Measurements from ENCODE around the gene QRFP.
"Not testable (repeated sequence)": the region's sequence is repeated elsewhere in the genome, so short reads cannot be mapped to it uniquely, and the experiment has no call there.

The QRFP gene

DNA sequence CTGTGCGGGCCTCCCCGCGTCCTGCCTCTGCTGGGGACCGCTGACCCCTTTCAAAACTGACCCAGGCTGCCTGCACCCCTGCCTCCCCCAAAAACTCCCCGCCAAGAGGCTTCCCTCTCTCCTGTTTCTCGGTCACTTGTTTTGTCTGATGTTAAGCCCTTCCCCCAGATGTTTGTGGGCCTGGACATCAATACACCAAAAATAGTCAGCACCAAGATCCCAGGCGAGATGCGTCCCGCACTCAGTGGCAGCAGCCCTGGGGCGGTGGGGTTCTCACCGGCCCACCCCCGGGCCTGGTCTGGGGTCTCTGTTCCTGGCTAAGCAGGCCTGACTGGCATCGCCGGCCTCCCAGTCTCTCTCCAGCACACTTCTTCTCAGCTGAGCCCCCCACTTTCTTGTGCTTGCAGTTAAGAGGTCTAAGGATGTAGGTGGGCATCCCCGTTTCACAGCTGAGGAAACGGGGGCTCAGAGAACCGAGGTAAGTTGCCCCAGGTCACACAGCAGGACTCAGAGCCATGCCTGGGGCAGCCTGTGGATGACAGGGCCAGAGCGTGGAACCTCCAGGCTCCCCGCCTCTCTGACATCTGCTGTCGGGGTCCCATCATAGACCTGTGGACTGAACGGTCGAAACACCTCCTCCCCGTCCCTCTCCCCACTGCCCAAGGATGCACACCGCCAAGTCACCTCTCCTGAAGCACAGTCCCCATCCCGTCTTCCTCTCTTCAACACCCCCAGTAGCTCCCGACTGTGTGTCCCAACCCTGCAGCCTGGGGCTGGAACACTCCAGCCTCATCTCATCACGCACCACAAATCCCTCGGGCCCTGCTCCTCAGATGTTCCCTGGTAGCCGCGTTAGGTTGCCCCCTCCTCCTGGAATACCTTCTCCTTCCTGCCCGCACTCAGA is 25.6 kb upstream of the QRFP start:
- DNase-seq (ENCODE audit: extremely low spot score, insufficient read length, low read depth) (no peak), FAIRE-seq (no peak)

GRCh38 chr9:130921300-130921988 is 24.8 kb upstream of the QRFP start:
- FAIRE-seq (no peak), DNase-seq (ENCODE audit: extremely low spot score, insufficient read length, low read depth) (no peak)

- DNase-seq (ENCODE audit: extremely low spot score, insufficient read length, low read depth) (no peak), FAIRE-seq (no peak)
Observed at GRCh38 chr9:130920762-130921299, 24.2 kb upstream of the QRFP start.

DNA sequence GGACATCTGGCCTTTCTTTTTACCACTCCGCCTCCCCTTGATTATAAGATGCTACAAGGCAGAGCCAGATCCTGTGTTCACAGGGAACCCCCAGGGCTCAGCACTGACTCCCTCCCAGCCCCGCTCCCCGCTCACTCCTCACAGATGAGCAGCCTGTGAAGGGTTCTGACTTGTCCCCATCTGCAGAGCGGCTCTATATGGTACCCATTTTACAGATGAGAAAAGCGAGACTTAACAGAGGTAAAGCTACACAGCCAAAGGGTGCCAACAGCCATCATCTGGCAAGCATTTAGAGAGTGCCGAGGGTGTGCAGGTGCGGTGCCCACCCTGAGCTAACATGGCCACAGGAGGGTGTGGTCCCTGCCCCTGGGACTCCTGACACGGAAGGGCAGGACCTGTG is 23.6 kb upstream of the QRFP start:
- FAIRE-seq (no peak), DNase-seq (ENCODE audit: extremely low spot score, insufficient read length, low read depth) (no peak)

GRCh38 chr9:130919559-130920145 is 23.0 kb upstream of the QRFP start:
- FAIRE-seq (no peak), DNase-seq (ENCODE audit: extremely low spot score, insufficient read length, low read depth) (no peak)

DNA sequence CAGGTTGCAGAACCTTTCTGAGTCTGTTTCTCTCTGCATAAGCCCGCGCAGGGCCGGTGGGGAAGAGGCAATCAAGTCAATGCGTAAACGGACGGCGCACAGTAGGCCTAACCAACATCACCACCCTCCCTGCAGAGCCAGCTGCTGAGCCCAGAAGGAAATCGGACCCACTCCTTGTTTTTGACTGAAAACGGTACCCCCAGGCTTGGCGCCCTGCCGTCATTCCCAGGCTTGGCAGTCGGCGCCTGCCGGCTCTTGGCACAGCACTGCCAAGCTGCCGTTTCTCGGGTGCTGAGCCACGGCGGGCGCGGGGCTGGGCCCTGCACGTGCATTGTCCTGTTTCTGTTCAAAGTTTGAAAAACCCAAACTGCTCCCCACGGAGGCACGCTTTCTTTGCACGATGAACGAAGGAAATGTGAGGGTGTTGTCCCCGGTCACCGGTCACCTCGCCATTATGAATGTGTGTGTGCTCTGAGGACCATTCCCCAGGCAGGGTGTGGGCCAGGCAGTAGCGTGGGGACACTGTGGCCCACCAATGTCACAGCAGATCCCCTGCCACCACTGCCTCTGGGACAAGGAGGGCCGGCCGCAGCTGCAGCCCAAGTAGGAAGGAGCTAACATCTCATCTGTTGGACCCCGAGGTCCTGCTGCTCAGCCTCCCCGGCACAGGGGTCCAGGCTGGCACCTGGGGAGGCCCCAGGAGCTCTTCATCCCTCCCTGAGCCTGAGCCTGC is 22.4 kb upstream of the QRFP start:
- DNase-seq (ENCODE audit: extremely low spot score, insufficient read length, low read depth) (no peak), FAIRE-seq (no peak)

DNA sequence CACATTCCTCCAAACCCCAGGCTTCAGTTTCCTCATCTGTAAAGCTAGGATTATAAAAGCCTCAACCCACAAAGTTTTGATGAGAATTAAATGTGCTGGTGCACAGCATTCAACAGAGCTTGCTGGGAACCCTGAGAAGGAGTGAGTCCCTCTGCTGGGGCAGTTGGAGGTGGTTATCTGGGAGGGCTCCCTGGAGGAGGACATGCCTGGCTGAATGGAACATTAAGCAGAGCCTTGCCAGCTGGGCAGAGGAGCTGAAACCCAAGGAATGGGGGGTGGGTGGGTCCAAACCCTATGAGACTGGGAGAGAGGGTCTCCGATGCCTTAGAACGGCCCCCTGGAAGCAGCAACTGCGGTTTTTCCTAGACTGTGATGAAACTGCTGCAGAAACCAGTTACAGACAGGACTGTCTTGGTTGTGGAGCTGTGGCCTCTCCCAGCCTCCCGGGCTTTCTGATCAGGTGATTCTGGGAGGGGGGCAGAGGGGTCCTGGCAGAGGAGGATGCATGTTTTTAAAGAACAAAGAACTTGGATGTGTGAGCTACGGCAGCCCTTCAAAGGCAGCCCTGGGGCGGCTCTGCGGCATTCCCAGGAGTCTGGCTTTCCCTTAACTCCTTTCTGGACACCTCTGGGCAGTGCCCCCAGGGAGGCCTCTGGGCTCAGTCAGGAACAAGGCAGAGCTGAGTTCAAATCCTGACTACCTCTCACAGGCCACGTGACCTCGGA is 21.7 kb upstream of the QRFP start:
- DNase-seq (ENCODE audit: extremely low spot score, insufficient read length, low read depth) (no peak), FAIRE-seq (no peak)

- DNase-seq (ENCODE audit: extremely low spot score, insufficient read length, low read depth) (no peak), FAIRE-seq (no peak)
Observed at GRCh38 chr9:130917168-130917960, 20.8 kb upstream of the QRFP start.

DNA sequence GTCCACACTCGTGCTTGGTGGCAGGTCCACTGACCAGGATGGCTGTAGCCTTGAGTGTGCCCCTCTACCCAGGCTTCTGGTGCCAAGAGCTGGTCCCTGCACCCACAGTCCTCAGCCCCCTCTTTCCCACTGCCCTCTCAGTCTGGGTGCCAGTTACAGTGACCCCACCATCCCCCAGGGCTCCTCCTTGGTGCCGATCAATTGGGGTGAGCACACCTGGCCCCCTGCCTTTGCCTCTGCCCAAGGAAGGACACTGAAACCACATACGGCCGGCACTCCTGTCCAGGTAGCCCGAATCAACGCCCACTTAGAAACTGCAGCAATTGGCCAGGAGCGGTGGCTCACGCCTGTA is 18.5 kb upstream of the QRFP start:
- FAIRE-seq = no peak
- no peak for DNase-seq (ENCODE audit: extremely low spot score, insufficient read length, low read depth)

GRCh38 chr9:130914417-130915095 is 17.9 kb upstream of the QRFP start:
- DNase-seq (ENCODE audit: extremely low spot score, insufficient read length, low read depth) (no peak), FAIRE-seq (no peak)

DNA sequence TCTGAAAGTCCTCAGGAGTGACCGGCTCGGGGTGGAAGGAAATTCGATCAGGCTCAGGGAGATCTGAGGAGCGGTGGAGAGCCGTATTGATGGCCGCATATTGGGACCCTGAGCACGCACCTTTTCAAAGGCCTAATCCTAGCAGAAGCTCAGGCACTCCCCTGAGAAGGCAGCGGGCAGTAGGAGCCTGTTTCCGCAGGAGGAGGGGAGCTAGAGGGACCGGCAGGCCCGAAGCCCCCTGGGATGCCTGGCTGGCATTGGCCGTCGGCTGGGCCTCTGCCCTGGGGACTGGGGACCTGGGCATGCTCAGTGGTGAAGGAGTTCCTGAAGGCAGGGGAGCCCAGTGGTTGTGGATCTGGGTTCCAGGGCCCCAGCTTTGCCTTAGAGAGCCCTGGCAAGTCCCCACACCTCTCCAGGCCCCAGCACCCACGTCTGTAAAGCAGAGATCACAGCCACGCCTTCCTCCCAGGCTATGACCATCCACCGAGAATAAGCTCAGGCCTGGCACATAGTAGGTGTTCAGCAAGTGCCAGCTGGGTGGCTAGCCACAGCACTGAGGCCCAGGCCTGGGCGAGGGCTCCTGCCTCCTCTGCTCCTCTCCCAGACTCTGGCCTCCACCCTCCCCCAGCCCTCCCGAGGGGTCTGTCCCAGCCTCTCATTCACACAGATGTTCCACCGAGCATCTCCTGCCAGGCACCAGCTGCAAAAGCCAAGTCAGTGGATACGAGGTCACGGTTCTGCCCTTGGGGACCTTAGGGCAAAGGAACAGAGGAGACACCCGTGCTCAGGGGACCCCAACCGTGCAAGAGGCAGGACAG is 17.2 kb upstream of the QRFP start:
- no peak for FAIRE-seq
- no peak for DNase-seq (ENCODE audit: extremely low spot score, insufficient read length, low read depth)

DNA sequence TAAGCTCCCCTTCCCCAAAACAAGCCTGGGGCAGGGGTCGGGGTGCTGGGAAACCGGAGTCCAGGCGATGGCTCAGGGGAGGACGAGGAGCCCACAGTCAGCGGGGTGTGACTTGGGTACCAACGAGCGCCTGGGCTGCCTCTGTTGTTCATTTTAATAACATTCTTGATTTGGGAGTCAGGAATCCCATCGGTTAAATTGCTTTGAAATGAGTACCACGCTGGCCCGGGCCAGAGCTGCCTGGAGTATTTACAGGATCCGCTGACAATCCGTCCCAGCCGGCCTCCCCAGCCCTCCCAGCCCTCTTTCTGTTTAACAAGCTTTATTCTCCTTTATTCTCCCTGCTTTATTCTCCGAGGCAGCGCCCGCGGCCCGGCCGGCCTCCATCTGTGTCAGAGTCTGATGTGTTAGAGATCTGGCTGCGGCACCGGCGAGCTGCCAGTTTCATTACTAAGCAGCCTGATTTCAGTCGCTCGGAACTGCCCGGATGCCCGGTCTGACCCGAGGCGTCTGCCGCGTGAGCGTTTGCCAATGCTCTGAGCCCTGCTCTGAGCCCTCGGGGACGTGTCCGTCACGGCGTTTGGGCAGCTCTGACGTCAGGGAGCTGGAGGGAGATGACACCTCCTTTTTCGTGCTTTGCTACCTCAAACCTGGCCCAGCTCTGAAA is 16.5 kb upstream of the QRFP start:
- FAIRE-seq (no peak), DNase-seq (ENCODE audit: extremely low spot score, insufficient read length, low read depth) (no peak)

- FAIRE-seq = no peak
- DNase-seq (ENCODE audit: extremely low spot score, insufficient read length, low read depth) = no peak
Observed at GRCh38 chr9:130911254-130912049, 14.8 kb upstream of the QRFP start.

DNA sequence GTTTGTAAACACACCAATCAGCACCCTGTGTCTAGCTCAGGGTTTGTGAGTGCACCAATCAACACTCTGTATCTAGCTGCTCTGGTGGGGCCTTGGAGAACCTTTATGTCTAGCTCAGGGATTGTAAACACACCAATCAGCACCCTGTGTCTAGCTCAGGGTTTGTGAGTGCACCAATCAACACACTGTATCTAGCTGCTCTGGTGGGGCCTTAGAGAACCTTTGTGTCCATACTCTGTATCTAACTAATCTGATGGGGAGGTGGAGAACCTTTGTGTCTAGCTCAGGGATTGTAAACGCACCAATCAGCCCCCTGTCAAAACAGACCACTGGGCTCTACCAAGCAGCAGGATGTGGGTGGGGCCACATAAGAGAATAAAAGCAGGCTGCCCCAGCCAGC is 14.1 kb upstream of the QRFP start:
- not testable (repeated sequence) for FAIRE-seq; DNase-seq (ENCODE audit: extremely low spot score, insufficient read length, low read depth)

DNA sequence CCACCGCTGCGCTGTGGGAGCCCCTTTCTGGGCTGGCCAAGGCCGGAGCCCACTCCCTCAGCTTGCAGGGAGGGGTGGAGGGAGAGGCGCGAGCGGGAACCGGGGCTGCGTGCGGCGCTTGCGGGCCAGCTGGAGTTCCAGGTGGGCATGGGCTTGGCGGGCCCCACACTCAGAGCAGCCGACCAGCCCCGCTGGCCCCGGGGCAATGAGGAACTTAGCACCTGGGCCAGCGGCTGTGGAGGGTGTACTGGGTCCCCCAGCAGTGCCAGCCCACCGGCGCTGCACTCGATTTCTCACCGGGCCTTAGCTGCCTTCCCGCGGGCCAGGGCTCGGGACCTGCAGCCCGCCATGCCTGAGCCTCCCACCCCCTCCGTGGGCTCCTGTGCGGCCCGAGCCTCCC is 13.4 kb upstream of the QRFP start:
- not testable (repeated sequence) for FAIRE-seq

GRCh38 chr9:130908878-130909355 is 12.3 kb upstream of the QRFP start:
- DNase-seq (ENCODE audit: extremely low spot score, insufficient read length, low read depth) (no peak), FAIRE-seq (no peak)

More for the DNA sequence above, 13.4 kb upstream of the QRFP start:
- DNase-seq (ENCODE audit: extremely low spot score, insufficient read length, low read depth) = not testable (repeated sequence)

Data from GM18507 (cell line).